ENCODE results near the gene STAMBPL1.
"Not testable (repeated sequence)": the region's sequence is repeated elsewhere in the genome, so short reads cannot be mapped to it uniquely, and the experiment has no call there.

STAMBPL1 gene

DNA sequence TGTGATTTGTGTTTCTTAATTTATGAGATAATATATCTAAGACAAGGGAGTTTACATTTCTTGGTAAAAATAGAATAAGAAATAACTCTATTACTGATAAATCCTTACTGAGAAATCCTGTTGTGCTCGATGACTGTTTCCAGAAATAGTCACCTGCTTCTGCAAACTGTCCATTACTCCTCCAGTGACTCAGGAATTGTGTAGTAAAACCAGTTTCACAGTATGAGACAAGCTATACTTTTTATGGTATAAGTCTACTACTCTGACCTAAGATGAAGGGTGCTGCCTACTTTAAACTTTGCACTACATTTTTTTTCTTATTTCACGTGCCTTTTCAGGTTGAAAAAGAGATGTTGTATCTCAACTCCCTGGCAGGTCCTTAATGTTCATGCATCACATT lies 21.6 kb upstream of the STAMBPL1 start:
- FAIRE-seq: no peak

DNA sequence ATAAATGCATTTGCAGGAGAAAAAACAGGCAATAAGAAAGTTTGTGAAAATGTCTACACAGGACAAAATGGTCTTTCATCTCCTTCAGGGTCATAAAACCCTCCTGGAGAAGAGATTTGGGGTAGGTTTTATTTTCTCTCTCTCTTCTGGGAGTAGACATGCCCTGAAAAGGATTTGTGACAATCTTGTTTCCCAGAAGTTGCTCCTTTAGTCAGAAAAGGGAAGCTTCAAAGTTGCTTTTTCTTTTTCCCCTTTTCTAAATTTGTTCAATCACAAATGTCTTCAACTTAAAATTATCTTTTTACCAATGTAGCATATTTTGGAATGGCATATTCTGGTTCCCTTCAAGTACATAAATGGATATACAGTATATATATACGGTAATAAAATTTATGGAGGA lies 19.0 kb upstream of the STAMBPL1 start:
- FAIRE-seq: no peak

DNA sequence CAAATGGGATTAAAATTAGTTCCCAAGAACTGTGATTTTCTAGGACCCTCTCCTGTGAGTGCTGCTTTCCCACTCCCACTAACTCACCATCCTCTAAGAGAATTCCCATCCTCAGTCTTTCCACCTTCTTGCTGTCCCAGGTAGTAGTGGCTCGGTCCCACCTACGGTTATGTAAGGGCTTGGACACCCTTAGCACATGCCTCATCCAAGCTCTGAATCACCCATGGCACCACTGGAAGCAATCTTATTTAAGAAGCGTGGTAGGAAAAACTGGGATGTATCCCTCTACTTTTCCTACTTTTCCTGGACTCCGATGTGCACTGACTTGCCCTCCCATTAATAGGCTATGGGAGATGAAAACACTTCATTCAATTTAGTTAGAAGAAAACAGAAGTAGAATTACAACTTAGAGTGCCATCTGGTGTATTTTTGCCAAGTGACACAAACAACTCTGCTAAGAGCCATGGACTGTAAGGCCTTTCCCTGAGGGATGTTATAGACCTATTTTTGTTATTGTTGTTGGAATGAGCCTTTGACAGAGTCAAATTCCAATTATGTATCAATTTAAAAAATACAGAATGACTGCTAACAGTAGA lies 14.7 kb upstream of the STAMBPL1 start:
- FAIRE-seq: no peak

GRCh38 chr10:88866454-88866853 lies 13.6 kb upstream of the STAMBPL1 start:
- FAIRE-seq: no peak

DNA sequence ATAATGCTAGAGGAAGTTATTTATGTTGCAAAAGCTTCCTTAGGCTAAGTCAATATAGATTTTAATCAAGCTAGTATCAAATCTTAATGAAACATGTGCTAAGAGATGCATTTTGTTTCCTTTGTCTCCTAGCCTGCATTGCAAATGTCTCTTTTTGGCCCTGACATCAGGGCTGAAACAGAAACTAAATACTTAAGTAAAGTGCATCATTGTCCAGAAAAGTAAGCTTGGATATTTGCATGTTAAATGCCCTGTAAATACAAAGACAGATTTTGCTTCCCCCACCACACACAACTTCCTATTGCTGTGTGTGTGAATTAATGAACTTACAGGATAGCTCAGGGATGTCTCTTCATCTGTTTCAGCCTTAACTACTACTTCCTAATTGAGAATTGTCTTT lies 10.0 kb upstream of the STAMBPL1 start:
- no peak for FAIRE-seq

DNA sequence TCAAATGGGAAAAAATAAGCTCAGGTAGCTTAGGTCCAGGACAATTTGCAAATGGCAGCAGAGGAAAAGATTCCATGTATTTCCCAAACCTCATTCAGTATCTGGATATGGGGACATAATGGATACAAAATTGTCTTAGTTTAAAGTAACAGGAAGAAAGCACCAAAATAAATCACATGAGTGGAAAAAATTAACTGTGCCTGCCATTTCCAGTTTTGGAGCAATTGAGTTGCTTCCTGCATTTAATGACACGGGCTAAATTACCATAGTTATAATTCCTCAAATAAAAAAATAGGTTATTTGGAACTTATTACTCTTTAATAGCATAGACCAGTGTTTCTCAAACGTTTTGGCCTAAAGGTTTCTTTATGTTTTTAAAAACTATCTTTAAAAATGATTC lies 6.3 kb upstream of the STAMBPL1 start:
- no peak for FAIRE-seq

DNA sequence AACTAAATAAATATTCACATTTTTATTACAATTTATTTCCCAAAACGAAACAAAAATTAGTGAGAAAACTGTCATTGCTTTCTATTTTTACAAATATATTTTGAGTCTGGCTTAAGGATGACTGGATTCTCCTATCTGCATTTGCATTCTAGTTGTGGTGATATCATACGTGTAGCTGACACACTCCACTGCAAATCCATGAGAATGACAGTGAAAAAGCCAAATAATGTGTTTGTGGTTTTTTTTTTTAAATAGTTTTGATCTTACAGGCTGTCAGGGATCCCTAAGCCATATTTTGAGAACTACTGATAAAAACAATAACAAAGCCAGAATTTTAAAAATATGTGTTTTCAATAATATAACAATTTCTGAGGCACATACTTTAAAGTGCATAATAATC lies 5.8 kb upstream of the STAMBPL1 start:
- FAIRE-seq: no peak

GRCh38 chr10:88875081-88875480 lies 5.0 kb upstream of the STAMBPL1 start:
- FAIRE-seq: no peak

DNA sequence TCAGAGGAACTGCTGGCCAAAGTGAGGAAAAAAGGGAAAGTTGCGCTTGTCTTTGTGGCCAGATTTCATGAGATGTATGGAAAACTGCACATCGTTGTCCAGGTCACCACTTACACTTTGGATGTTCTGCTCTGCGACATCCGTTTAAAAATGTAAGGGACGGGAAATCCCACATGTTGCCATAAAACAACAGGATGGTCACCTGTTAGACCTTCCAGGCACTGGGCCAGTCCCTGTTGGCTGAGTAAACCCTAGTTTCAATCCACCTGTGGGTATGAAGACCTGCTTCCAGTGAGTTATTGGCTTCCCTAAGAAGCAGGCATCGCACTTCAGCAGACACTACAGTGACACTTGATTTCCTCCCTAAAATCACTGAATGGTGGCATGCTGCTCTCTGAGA lies 2.7 kb upstream of the STAMBPL1 start:
- no peak for FAIRE-seq

DNA sequence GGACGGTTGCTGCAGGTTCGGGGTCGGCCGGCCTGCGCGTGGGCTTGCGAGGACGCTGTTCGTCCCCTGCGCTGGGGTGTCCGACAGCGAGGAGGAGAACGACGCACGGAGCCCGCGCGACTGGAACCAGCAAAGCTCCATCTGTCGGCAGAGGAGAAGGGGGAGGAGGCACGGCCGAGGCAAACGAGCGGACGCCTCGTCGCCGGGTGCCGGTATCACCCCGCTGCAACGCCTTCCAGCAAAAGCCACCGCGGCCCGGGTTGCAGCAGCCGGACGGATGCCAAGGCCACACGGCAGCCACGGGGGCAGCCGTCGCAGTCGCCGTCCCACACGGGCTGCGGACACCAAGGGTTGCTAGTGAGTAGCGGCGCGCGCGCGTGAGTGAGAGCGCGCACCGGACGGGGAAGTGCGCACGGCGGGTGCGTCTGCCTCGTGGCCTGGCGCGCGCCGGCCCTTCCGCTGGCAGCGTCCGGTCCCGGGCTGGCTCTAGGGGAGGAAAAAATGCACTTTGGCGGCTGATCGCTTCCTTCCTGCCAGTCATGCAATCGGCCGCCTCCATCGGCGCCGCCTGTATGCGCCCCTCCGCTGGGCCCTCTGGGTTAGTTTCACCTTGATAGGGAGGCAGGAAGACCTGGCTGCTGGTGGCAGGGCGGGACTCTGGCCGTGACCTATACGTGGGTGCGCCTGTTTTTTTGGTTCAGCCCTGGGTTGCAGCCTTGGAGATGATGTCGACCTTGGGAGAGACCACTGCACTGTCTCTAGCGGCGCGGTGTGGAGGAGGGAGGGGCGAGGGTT lies 434 bp downstream of the STAMBPL1 start:
- FAIRE-seq: no peak

DNA sequence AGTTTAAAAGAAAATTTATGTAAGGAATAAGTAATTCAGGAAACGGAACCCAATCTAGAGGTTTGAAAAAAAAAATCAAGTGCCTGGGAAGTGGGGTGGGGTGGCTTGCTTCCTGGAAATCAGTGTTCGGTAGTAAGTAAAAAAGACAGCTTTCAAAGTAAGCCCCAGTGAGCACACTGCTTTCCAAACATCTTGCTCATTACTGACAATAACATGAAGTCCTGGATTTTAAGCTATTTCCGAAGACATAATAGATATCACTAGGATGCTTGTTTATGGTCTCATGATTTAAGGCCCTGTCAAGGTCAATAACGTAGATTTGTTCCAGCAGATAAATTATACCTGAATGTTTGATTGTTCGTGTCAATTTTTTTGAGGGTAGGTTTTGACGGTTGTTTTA lies 1.3 kb downstream of the STAMBPL1 start:
- no peak for FAIRE-seq

DNA sequence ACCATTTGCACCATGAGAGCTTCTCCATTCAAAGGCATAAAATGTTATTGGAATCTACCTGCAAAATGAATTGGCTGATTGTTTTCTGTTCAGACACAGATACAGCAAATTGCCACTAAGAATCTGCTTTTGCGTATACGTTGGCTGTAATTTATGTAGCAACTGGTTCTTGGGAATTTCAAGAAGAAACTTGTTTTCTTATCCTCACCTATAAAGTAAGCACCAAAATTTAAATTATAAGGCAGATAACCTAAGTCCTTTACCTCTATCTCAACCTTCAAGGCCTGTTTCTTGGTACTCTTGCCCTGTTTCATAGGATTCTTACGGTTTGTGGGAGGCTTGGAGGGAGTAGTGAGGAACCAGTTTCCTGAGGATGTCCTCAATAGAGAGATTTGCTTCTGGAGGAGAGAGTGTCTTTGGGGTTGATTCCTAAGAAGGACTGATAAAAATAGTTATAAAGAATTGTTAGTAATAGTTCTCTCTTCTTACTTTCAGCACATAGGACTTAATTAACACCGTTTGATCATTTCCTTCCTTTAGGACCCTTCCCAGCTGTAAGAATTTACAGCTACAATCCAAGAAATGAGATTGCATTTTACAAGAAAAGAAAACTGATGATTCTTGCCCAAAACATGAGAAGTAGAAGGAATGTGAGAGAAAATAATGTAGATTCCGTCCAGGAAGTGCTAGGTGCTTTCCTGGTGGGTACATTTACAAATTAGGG lies 2.0 kb downstream of the STAMBPL1 start:
- FAIRE-seq: no peak

DNA sequence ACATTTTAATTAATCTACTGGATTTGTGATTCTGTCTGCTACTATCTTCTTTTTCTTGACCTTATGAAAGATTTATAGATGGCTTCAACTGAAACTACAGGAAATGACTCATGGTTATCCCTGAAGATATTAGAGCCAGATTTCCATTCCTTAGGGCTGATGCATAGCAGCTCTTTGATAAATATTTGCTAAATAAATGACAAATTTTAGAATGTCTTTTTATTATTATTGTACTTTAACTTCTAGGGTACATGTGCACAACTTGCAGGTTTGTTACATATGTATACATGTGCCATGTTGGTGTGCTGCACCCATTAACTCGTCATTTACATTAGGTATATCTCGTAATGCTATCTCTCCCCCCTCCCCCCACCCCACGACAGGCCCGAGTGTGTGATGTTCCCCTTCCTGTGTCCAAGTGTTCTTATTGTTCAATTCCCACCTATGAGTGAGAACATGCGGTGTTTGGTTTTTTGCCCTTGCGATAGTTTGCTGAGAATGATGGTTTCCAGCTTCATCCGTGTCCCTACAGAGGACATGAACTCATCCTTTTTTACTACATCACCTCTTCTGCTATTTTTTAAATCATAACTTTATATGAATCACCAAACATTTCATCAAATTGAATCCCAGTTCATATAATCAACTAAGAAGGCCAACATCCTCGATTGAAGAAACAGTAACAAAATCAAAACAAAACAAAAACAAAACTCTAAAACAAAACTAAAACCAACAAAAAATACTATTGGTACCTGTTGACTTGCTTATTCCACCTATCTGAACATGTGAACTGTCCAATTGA lies 2.8 kb downstream of the STAMBPL1 start:
- FAIRE-seq: not testable (repeated sequence)

DNA sequence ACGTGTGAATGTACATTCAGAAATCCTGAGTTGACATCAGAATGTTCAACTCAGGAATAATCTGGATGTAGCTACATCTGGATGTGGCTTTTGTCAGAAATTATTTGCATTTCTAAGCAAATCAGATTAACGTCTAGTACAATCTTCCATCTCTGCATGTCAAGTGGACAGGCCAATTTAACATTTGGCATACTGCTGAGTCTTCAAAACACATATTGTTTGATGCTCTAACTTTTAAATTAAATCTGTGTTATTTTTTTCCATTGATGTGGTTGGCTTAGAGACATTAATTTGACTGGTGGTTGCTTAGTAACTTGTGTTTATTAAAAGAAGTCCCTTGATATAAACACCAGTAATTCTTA lies 3.4 kb downstream of the STAMBPL1 start:
- FAIRE-seq: no peak

DNA sequence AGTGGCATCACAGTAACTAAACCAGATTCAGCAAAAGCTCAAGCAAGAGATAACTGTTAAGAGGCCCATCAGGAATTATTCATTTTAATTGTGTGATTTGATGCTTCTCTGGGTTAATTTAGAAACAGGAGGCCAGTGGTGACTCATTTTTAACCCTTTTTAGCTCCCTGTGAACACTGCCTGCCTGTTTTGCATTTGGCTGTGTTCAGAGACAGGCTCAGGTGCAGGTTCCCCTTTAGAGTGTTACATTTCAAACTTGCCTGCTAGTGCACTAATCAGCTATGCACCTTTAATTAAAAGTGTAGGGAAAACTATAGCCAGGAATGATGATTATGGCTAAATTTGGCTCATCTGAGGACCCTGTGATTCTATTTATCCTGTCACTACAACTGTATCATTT lies 6.5 kb downstream of the STAMBPL1 start:
- no peak for FAIRE-seq

GRCh38 chr10:88888810-88889445 lies 8.9 kb downstream of the STAMBPL1 start:
- no peak for FAIRE-seq

GRCh38 chr10:88889559-88890337 lies 9.7 kb downstream of the STAMBPL1 start:
- no peak for FAIRE-seq

DNA sequence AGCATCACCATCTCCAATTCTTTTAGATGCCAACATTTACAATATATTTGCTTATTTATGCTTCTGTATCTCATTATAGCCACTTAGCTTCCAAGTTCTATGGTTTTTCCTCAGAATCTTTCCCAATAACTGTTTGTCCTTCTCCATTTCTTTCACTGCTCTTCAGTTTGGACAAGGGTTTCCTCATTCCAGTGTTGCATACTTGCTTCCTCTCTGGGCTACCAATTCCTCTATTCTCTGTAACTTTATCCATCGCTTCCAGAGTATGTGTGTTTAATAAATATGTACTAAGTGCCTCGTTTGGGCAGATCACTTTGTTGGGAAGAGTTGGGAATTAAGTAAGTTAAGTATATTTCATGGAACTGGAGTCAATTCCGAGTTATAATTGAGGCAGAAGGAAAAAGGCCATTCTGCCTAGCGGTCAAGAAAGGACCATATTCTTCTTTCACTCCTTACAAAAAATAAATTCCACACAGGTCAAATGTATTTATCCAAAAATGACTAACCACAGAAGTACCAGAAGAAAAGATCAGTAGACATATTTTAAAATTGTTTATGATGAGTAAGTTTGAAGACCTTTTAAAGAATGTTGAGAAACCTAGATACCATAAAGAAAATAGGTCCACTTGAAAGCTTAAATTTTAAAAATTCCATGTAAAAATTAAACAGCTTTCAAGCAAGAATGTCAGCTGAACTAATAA lies 10.8 kb downstream of the STAMBPL1 start:
- no peak for FAIRE-seq

DNA sequence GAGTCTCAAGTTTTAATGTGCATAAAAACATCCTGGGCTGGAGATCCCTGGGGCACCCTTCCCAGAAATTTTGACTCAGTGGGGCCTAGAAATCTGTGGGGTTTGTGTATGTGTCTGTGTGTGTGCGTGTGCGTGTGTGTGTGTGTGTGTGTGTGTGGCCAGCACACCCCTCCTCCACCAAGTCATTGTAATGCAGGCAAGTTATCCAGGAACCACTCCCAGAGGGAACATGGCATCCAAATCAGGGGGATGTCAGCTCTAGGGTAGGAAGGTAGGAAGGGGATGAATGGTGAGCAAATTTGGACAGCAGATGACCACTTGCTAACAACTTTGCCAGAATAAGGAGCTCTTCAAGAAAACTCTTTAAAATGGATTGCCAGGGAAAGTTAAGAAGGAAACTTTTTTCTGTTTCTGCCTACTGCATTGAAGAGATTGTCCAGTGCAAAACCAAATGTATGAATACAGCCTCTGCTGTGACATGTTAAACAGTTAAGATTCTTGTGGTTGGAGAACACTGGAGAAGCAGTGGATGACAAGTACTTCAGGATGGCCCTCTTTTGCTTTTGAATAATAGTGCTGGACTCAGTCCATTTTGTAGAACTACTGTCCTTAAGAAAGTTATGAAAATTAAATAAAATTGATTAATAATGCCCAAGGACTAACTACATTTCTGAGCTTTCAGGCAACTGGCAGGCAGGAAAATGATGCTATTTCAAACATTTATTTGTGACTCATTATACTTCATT lies 12.3 kb downstream of the STAMBPL1 start:
- no peak for FAIRE-seq

- no peak for FAIRE-seq
Measured at GRCh38 chr10:88893611-88894010, 13.6 kb downstream of the STAMBPL1 start.

DNA sequence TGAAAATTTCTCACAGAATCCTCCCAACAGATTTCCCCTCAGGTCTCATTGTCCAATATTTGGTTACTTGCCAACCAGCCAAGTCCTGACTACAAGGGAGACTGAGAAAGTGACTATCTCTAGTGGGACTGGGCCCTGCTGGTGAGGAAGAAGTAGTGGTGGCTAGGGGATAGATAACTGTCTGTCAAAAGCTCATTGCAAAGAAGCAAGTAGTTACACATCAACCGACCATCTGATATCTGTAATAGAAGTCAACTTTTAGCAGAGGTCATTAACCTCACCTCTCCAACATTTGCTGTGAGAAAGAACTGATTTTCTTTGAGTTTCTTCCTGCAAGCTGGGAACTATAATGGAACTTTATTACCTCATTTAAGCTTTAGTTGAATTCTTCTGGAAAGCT lies 15.2 kb downstream of the STAMBPL1 start:
- FAIRE-seq: no peak
